ENCODE data around the gene SGMS1. TPM values are rescaled to one million over a fixed set of nuclear protein-coding genes. Genes with fewer than 3 reads are reported as not detected.
A peak's percentile ranks its signal among the peaks of the same experiment; 100 is the strongest.
"Not testable (repeated sequence)": the region's sequence is repeated elsewhere in the genome, so short reads cannot be mapped to it uniquely, and the experiment has no call there.

The SGMS1 gene
- total and polyA plus RNA-seq, 5 donors = 12.0 to 26.0 (median 24.5) TPM

GRCh38 chr10:50658165-50658564 lies 34.4 kb upstream of the SGMS1 start:
- no peaks in the 10 kb centered on the region for H3K4me1 ChIP-seq (ENCODE audit: control insufficient read depth, insufficient read depth, low read length)
- intact Hi-C loops (cut with DNase I) = no loop called here
- H3K4me3 ChIP-seq (ENCODE audit: low read length) = no peak overlapping the region
- DNase-seq (no peak), ATAC-seq (no peak)
- no peak overlapping the region for H3K27ac ChIP-seq (ENCODE audit: low read length)
- WGBS = 96% methylated on average over 5 of the region's 5 CpGs
- H3K27me3 ChIP-seq (ENCODE audit: control insufficient read depth, insufficient read depth) = no peaks in the 10 kb centered on the region
- H3K9me3 ChIP-seq (ENCODE audit: control insufficient read depth, low read length) = no peaks in the 10 kb centered on the region

GRCh38 chr10:50653758-50654157 lies 30.0 kb upstream of the SGMS1 start:
- H3K4me1 ChIP-seq (ENCODE audit: control insufficient read depth, insufficient read depth, low read length) = no peaks in the 10 kb centered on the region
- no peak for DNase-seq
- WGBS = 34% methylated on average over 3 of the region's 3 CpGs

GRCh38 chr10:50653142-50653541 lies 29.4 kb upstream of the SGMS1 start:
- Histone ChIP-seq H3K27me3 (ENCODE audit: control insufficient read depth, insufficient read depth) (no peaks in the 10 kb centered on the region), H3K27ac (ENCODE audit: low read length) (no peak overlapping the region), H3K4me3 (ENCODE audit: low read length) (no peak overlapping the region), H3K9me3 (ENCODE audit: control insufficient read depth, low read length) (no peaks in the 10 kb centered on the region), H3K4me1 (ENCODE audit: control insufficient read depth, insufficient read depth, low read length) (no peaks in the 10 kb centered on the region)
- 1% methylated on average over 3 of the region's 3 CpGs for WGBS
- ATAC-seq (peak; percentile 63 to 76), DNase-seq (no peak)
- intact Hi-C loops (cut with DNase I) = no loop called here

More at GRCh38 chr10:50653758-50654157, 30.0 kb upstream of the SGMS1 start:
- H3K27ac ChIP-seq (ENCODE audit: low read length) = no peak overlapping the region
- peak; percentile 43 to 50 for ATAC-seq
- H3K4me3 ChIP-seq (ENCODE audit: low read length) = no peak overlapping the region
- intact Hi-C loops (cut with DNase I) = no loop called here
- H3K9me3 ChIP-seq (ENCODE audit: control insufficient read depth, low read length) = no peaks in the 10 kb centered on the region
- H3K27me3 ChIP-seq (ENCODE audit: control insufficient read depth, insufficient read depth) = no peaks in the 10 kb centered on the region

DNA sequence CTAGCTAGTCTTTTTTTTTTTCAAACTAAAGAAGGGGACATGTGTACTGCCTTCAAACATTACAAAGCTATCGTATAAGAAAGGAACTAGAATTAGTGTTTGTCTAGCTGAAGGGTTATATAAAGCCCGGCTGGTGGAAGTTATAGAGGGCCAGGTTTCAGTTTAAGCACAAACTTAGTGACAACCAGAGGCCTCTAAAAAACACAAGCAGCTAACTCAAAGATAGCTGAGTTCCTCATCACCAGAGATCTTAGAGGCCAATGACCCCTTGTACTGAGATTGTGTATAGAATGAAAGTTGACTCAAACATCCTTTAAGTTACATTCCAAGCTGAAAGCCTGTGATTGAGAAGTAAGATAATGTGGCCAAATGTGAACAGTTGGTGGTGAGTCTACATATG lies 28.1 kb upstream of the SGMS1 start:
- WGBS = 75% methylated on average over 2 of the region's 2 CpGs
- Histone ChIP-seq H3K27me3 (ENCODE audit: control insufficient read depth, insufficient read depth) (no peaks in the 10 kb centered on the region), H3K27ac (ENCODE audit: low read length) (no peak overlapping the region), H3K4me1 (ENCODE audit: control insufficient read depth, insufficient read depth, low read length) (no peaks in the 10 kb centered on the region), H3K4me3 (ENCODE audit: low read length) (no peak overlapping the region), H3K9me3 (ENCODE audit: control insufficient read depth, low read length) (no peaks in the 10 kb centered on the region)
- ATAC-seq (no peak), DNase-seq (no peak)
- intact Hi-C loops (cut with DNase I) = no loop called here

- ATAC-seq = no peak
- no peaks in the 10 kb centered on the region for H3K4me1 ChIP-seq (ENCODE audit: control insufficient read depth, insufficient read depth, low read length)
- DNase-seq = no peak
- no peak overlapping the region for H3K4me3 ChIP-seq (ENCODE audit: low read length)
- H3K27ac ChIP-seq (ENCODE audit: low read length) = no peak overlapping the region
- intact Hi-C loops (cut with DNase I) = no loop called here
- no peaks in the 10 kb centered on the region for H3K9me3 ChIP-seq (ENCODE audit: control insufficient read depth, low read length)
- 95% methylated on average over 3 of the region's 3 CpGs for WGBS
- H3K27me3 ChIP-seq (ENCODE audit: control insufficient read depth, insufficient read depth) = no peaks in the 10 kb centered on the region
These were observed 26.7 kb upstream of the SGMS1 start for GRCh38 chr10:50650481-50650880.

DNA sequence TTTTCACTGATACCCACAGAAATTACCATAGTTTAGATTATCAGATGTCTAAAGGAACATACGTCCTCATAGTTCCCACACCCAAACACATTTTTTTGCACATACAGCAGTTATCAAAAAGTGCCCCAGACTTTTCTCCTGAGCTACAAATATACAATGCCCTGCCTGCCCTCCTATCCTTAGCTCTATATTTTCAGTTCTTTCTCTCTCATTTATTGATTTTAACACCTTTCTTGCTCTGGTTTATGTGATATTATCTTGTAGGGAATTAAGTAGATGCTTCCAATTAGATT lies 25.1 kb upstream of the SGMS1 start:
- intact Hi-C loops (cut with DNase I) = no loop called here
- no peak overlapping the region for H3K27ac ChIP-seq (ENCODE audit: low read length)
- no peak overlapping the region for H3K4me3 ChIP-seq (ENCODE audit: low read length)
- DNase-seq = no peak
- 69% methylated on average over 1 of the region's 1 CpG for WGBS
- H3K27me3 ChIP-seq (ENCODE audit: control insufficient read depth, insufficient read depth) = peaks cover under 1% of the 10 kb centered on the region
- ATAC-seq = no peak
- H3K9me3 ChIP-seq (ENCODE audit: control insufficient read depth, low read length) = no peaks in the 10 kb centered on the region
- H3K4me1 ChIP-seq (ENCODE audit: control insufficient read depth, insufficient read depth, low read length) = no peaks in the 10 kb centered on the region

GRCh38 chr10:50648089-50648934 lies 24.6 kb upstream of the SGMS1 start:
- DNase-seq (no peak), ATAC-seq (no peak)
- WGBS = 92% methylated on average over 7 of the region's 7 CpGs
- intact Hi-C loops (cut with DNase I) = no loop called here
- Histone ChIP-seq H3K4me3 (ENCODE audit: low read length) (no peak overlapping the region), H3K27ac (ENCODE audit: low read length) (no peak overlapping the region), H3K27me3 (ENCODE audit: control insufficient read depth, insufficient read depth) (peaks cover 2% of the 10 kb centered on the region), H3K9me3 (ENCODE audit: control insufficient read depth, low read length) (no peaks in the 10 kb centered on the region), H3K4me1 (ENCODE audit: control insufficient read depth, insufficient read depth, low read length) (no peaks in the 10 kb centered on the region)

GRCh38 chr10:50647350-50647749 lies 23.6 kb upstream of the SGMS1 start:
- H3K9me3 ChIP-seq (ENCODE audit: control insufficient read depth, low read length); H3K27me3 ChIP-seq (ENCODE audit: control insufficient read depth, insufficient read depth); H3K27ac ChIP-seq (ENCODE audit: low read length); ATAC-seq; intact Hi-C loops (cut with DNase I); H3K4me3 ChIP-seq (ENCODE audit: low read length); DNase-seq; H3K4me1 ChIP-seq (ENCODE audit: control insufficient read depth, insufficient read depth, low read length): not testable (repeated sequence)
- WGBS = 91% methylated on average over 1 of the region's 1 CpG

- Histone ChIP-seq H3K27me3 (ENCODE audit: control insufficient read depth, insufficient read depth) (peaks cover 2% of the 10 kb centered on the region), H3K27ac (ENCODE audit: low read length) (no peak overlapping the region), H3K4me3 (ENCODE audit: low read length) (no peak overlapping the region), H3K9me3 (ENCODE audit: control insufficient read depth, low read length) (no peaks in the 10 kb centered on the region), H3K4me1 (ENCODE audit: control insufficient read depth, insufficient read depth, low read length) (no peaks in the 10 kb centered on the region)
- ATAC-seq (no peak), DNase-seq (no peak)
- intact Hi-C loops (cut with DNase I) = no loop called here
These were observed 21.5 kb upstream of the SGMS1 start for GRCh38 chr10:50645236-50645635.

- no peaks in the 10 kb centered on the region for H3K4me1 ChIP-seq (ENCODE audit: control insufficient read depth, insufficient read depth, low read length)
- ATAC-seq = no peak
- intact Hi-C loops (cut with DNase I) = no loop called here
- H3K27ac ChIP-seq (ENCODE audit: low read length) = no peak overlapping the region
- 36% methylated on average over 2 of the region's 2 CpGs for WGBS
- H3K27me3 ChIP-seq (ENCODE audit: control insufficient read depth, insufficient read depth) = peaks cover 2% of the 10 kb centered on the region
- no peak for DNase-seq
- no peaks in the 10 kb centered on the region for H3K9me3 ChIP-seq (ENCODE audit: control insufficient read depth, low read length)
- H3K4me3 ChIP-seq (ENCODE audit: low read length) = no peak overlapping the region
These were observed 17.9 kb upstream of the SGMS1 start for GRCh38 chr10:50641626-50642025.

- H3K27ac ChIP-seq (ENCODE audit: low read length) = no peak overlapping the region
- 81% methylated on average over 1 of the region's 1 CpG for WGBS
- no peak for DNase-seq
- intact Hi-C loops (cut with DNase I) = no loop called here
- ATAC-seq = no peak
- no peaks in the 10 kb centered on the region for H3K4me1 ChIP-seq (ENCODE audit: control insufficient read depth, insufficient read depth, low read length)
- no peaks in the 10 kb centered on the region for H3K9me3 ChIP-seq (ENCODE audit: control insufficient read depth, low read length)
- no peak overlapping the region for H3K4me3 ChIP-seq (ENCODE audit: low read length)
- peaks cover 2% of the 10 kb centered on the region for H3K27me3 ChIP-seq (ENCODE audit: control insufficient read depth, insufficient read depth)
These were observed 16.5 kb upstream of the SGMS1 start for GRCh38 chr10:50640238-50640637.

Measured in right cardiac atrium (tissue), 5 donors.